ENCODE data around the gene TASP1. TPM values are rescaled to one million over a fixed set of nuclear protein-coding genes. Genes with fewer than 3 reads are reported as not detected.
"Not testable (repeated sequence)": the region's sequence is repeated elsewhere in the genome, so short reads cannot be mapped to it uniquely, and the experiment has no call there.

The TASP1 gene
- total RNA-seq, 1 donor from 2014 or later = 13.5 TPM

DNA sequence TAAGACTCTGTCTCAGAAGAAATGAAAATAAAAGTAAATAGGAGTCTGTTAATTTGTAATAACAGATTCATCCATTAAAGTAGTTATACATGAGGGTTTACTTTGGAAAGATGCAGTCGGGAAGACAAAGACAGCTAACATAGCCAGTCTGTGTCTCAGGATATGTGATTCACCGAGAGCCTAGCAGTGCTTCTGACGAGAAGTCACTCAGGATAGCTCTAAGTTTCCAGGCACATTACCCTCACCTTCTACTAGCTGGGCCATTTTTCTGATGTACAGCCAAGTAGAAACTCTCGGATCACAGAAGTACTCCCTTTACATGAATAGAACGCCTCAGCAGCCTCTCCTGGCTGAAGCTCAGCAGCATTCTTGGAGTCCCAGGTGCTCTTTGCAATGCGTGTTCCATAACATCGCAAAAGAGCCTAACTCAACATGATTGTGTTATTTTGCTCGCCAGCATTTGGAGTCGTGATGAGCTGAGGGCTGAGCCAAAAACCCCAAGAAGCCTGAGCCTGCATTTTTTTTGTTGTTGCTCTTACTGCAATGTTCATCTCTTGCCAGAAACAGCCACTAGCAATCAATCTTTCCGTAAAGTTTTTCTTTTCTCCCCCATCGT, 22.4 kb upstream of the TASP1 start:
- H3K27me3 Mint-ChIP-seq (ENCODE audit: unreplicated experiment) = no peaks in the 10 kb centered on the region
- H3K4me1 Mint-ChIP-seq (ENCODE audit: low read depth, unreplicated experiment) = no peaks in the 10 kb centered on the region
- no peak overlapping the region for H3K4me3 Mint-ChIP-seq (ENCODE audit: unreplicated experiment)
- TF ChIP-seq, protein P1, sequence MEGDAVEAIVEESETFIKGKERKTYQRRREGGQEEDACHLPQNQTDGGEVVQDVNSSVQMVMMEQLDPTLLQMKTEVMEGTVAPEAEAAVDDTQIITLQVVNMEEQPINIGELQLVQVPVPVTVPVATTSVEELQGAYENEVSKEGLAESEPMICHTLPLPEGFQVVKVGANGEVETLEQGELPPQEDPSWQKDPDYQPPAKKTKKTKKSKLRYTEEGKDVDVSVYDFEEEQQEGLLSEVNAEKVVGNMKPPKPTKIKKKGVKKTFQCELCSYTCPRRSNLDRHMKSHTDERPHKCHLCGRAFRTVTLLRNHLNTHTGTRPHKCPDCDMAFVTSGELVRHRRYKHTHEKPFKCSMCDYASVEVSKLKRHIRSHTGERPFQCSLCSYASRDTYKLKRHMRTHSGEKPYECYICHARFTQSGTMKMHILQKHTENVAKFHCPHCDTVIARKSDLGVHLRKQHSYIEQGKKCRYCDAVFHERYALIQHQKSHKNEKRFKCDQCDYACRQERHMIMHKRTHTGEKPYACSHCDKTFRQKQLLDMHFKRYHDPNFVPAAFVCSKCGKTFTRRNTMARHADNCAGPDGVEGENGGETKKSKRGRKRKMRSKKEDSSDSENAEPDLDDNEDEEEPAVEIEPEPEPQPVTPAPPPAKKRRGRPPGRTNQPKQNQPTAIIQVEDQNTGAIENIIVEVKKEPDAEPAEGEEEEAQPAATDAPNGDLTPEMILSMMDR (IDR thresholded peaks at IDR 0.05; ENCODE audit: partially characterized antibody, unreplicated experiment) = no peak
- H3K9me3 Mint-ChIP-seq (ENCODE audit: unreplicated experiment) = no peaks in the 10 kb centered on the region
- H3K36me3 Mint-ChIP-seq (ENCODE audit: unreplicated experiment) = no peaks in the 10 kb centered on the region
- no peak overlapping the region for H3K27ac Mint-ChIP-seq (ENCODE audit: unreplicated experiment)
- DNase-seq = no peak

DNA sequence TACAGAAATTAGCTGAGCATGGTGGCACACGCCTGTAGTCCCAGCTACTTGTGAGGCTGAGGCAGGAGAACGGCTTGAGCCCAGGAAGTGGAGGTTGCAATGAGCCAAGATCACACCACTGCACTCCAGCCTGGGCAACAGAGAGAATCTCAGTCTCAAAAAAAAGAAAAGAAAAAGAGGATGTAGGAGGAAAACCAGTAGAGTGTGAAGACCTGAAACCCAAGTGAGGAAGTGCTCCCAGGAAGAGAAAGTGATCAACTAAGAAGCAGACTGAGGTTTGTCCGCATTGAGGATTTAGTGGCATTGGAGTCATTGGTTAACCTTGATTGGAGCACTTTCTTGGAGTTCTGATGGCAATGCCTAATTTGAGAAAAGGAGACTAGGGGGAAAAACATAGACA, 20.6 kb upstream of the TASP1 start:
- H3K4me1 Mint-ChIP-seq (ENCODE audit: low read depth, unreplicated experiment) = no peaks in the 10 kb centered on the region
- H3K4me3 Mint-ChIP-seq (ENCODE audit: unreplicated experiment) = no peak overlapping the region
- DNase-seq = no peak
- H3K9me3 Mint-ChIP-seq (ENCODE audit: unreplicated experiment) = no peaks in the 10 kb centered on the region
- no peak overlapping the region for H3K27ac Mint-ChIP-seq (ENCODE audit: unreplicated experiment)
- TF ChIP-seq, protein P1 (IDR thresholded peaks at IDR 0.05; ENCODE audit: partially characterized antibody, unreplicated experiment) = no peak
- no peaks in the 10 kb centered on the region for H3K27me3 Mint-ChIP-seq (ENCODE audit: unreplicated experiment)
- H3K36me3 Mint-ChIP-seq (ENCODE audit: unreplicated experiment) = no peaks in the 10 kb centered on the region

DNA sequence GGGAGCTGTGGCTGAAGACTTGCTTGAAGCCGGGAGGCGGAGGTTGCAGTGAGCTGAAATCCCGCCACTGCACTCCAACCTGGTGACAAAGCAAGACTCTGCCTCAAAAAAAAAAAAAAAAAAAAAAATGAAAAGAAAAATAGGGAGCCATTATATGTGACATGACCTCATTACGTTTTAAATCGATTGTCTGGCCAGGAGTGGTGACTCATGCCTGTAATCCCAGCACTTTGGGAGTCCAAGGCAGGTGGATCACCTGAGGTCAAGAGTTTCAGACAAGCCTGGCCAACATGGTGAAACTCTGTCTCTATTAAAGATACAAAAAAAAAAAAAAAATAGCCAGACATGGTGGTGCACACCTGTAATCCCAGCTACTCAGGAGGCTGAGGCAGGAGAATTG, 19.3 kb upstream of the TASP1 start:
- H3K4me1 Mint-ChIP-seq (ENCODE audit: low read depth, unreplicated experiment); H3K4me3 Mint-ChIP-seq (ENCODE audit: unreplicated experiment); H3K27me3 Mint-ChIP-seq (ENCODE audit: unreplicated experiment); DNase-seq; H3K27ac Mint-ChIP-seq (ENCODE audit: unreplicated experiment); H3K9me3 Mint-ChIP-seq (ENCODE audit: unreplicated experiment); H3K36me3 Mint-ChIP-seq (ENCODE audit: unreplicated experiment): not testable (repeated sequence)

DNA sequence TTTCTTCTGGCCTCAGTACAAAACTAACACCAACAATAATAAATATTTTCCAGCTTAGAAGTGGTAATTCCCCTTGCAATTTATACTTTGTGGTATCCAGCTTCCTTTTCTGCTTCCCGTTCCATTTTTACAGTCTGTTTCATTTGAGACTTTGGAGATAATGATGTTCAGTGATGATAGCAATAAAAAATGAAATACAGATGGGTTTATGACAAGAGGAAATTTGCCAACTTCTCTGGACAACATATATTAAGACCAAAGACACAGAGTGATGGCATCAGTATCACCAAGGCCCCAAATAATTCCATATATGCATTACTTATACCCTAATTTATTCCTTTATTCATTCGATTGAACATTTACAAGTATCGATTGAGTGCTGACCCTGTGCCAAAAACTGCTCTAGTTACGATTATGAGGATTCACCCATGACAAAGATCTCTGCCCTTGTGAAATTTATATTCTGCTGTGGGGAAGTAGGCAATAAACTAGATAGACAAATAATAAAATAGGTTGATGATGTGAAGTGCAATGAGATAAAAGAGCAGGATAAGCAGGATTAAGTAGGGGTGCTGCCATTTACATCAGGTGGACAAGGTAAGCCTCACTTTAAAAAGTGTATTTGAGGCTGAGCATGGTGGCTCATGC, 18.1 kb upstream of the TASP1 start:
- TF ChIP-seq, protein P1 (IDR thresholded peaks at IDR 0.05; ENCODE audit: partially characterized antibody, unreplicated experiment) = no peak
- no peak for DNase-seq
- Mint-ChIP-seq H3K4me1 (ENCODE audit: low read depth, unreplicated experiment) (no peaks in the 10 kb centered on the region), H3K36me3 (ENCODE audit: unreplicated experiment) (no peaks in the 10 kb centered on the region), H3K4me3 (ENCODE audit: unreplicated experiment) (no peak overlapping the region), H3K27me3 (ENCODE audit: unreplicated experiment) (peaks cover under 1% of the 10 kb centered on the region), H3K9me3 (ENCODE audit: unreplicated experiment) (peaks cover 1% of the 10 kb centered on the region), H3K27ac (ENCODE audit: unreplicated experiment) (no peak overlapping the region)

- Mint-ChIP-seq H3K27me3 (ENCODE audit: unreplicated experiment) (peaks cover 14% of the 10 kb centered on the region), H3K4me1 (ENCODE audit: low read depth, unreplicated experiment) (peaks cover 16% of the 10 kb centered on the region), H3K4me3 (ENCODE audit: unreplicated experiment) (no peak overlapping the region), H3K36me3 (ENCODE audit: unreplicated experiment) (no peaks in the 10 kb centered on the region), H3K27ac (ENCODE audit: unreplicated experiment) (no peak overlapping the region), H3K9me3 (ENCODE audit: unreplicated experiment) (peaks cover 14% of the 10 kb centered on the region)
- TF ChIP-seq, protein P1 (IDR thresholded peaks at IDR 0.05; ENCODE audit: partially characterized antibody, unreplicated experiment) = no peak
- no peak for DNase-seq
These were observed 15.8 kb upstream of the TASP1 start for GRCh38 chr20:13654463-13655023.
